OCI-LY7 (cell line): Measurements from ENCODE around the gene ICOS.

Experiments used
- CTCF ChIP-seq: fragments of 200-600 bp; sonication (generic); conservative IDR thresholded peaks from 2 replicates; pipeline ENCODE4 v1.5.1; 2014; ENCODE audit warnings: mild to moderate bottlenecking, antibody characterized with exemption, low read length, moderate library complexity, mixed read lengths
- EZH2phosphoT487 ChIP-seq: fragments of 200-600 bp; sonication (generic); IDR thresholded peaks from 2 replicates; pipeline ENCODE4 v1.6.1; 2018; ENCODE audit warnings: low read depth, borderline replicate concordance, mild to moderate bottlenecking, mixed run types, antibody characterized with exemption, low read length, moderate library complexity, mixed read lengths

- TF ChIP-seq EZH2phosphoT487 (no peak), CTCF (no peak)
Observed at GRCh38 chr2:203893840-203894239, 42.7 kb upstream of the ICOS start.
